ENCODE measurements around the gene PLCXD3.

The PLCXD3 gene

DNA sequence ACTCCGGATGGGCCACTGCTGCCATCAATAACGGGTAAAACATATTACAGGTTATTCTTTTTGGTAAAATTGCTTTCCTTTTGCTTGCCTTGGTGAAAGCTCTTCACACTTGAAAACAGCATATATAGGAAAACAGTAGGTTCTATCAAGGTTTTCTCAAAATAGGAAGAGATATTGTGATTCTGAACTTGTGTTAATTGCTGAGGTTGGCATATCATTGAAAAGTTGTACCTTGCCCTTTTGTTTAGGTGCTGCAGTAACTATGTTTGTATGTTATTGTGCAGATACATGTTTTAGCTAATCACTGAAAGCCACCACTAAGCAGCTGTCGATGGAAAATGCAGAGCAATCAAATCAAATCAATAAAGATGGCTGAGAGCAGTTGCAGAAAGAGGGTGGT lies 219.1 kb downstream of the PLCXD3 start:
- no peak for TF ChIP-seq GABPA (IDR thresholded peaks at IDR 0.05; ENCODE audit: low read depth)
- TF ChIP-seq POLR2AphosphoS5 (IDR thresholded peaks at IDR 0.05; ENCODE audit: low read depth): no peak
- TF ChIP-seq SPI1 (IDR thresholded peaks at IDR 0.05; ENCODE audit: borderline replicate concordance, low read depth): no peak
- TF ChIP-seq, protein P1, sequence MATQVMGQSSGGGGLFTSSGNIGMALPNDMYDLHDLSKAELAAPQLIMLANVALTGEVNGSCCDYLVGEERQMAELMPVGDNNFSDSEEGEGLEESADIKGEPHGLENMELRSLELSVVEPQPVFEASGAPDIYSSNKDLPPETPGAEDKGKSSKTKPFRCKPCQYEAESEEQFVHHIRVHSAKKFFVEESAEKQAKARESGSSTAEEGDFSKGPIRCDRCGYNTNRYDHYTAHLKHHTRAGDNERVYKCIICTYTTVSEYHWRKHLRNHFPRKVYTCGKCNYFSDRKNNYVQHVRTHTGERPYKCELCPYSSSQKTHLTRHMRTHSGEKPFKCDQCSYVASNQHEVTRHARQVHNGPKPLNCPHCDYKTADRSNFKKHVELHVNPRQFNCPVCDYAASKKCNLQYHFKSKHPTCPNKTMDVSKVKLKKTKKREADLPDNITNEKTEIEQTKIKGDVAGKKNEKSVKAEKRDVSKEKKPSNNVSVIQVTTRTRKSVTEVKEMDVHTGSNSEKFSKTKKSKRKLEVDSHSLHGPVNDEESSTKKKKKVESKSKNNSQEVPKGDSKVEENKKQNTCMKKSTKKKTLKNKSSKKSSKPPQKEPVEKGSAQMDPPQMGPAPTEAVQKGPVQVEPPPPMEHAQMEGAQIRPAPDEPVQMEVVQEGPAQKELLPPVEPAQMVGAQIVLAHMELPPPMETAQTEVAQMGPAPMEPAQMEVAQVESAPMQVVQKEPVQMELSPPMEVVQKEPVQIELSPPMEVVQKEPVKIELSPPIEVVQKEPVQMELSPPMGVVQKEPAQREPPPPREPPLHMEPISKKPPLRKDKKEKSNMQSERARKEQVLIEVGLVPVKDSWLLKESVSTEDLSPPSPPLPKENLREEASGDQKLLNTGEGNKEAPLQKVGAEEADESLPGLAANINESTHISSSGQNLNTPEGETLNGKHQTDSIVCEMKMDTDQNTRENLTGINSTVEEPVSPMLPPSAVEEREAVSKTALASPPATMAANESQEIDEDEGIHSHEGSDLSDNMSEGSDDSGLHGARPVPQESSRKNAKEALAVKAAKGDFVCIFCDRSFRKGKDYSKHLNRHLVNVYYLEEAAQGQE (IDR thresholded peaks at IDR 0.05; ENCODE audit: insufficient replicate concordance, low read depth): no peak
- TF ChIP-seq, protein P2, sequence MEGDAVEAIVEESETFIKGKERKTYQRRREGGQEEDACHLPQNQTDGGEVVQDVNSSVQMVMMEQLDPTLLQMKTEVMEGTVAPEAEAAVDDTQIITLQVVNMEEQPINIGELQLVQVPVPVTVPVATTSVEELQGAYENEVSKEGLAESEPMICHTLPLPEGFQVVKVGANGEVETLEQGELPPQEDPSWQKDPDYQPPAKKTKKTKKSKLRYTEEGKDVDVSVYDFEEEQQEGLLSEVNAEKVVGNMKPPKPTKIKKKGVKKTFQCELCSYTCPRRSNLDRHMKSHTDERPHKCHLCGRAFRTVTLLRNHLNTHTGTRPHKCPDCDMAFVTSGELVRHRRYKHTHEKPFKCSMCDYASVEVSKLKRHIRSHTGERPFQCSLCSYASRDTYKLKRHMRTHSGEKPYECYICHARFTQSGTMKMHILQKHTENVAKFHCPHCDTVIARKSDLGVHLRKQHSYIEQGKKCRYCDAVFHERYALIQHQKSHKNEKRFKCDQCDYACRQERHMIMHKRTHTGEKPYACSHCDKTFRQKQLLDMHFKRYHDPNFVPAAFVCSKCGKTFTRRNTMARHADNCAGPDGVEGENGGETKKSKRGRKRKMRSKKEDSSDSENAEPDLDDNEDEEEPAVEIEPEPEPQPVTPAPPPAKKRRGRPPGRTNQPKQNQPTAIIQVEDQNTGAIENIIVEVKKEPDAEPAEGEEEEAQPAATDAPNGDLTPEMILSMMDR (IDR thresholded peaks at IDR 0.05; ENCODE audit: insufficient read depth, low read length): no peak
- H3K27ac ChIP-seq (replicated peaks): no peak overlapping the region
- H3K4me3 ChIP-seq (replicated peaks; ENCODE audit: insufficient read depth, low read length): no peak overlapping the region
- H3K27me3 ChIP-seq (ENCODE audit: insufficient read depth, poor library complexity, severe bottlenecking): no peaks in the 10 kb centered on the region
- DNase-seq (ENCODE audit: low read depth in 1 of 2, low spot score in 1 of 2): no peak

DNA sequence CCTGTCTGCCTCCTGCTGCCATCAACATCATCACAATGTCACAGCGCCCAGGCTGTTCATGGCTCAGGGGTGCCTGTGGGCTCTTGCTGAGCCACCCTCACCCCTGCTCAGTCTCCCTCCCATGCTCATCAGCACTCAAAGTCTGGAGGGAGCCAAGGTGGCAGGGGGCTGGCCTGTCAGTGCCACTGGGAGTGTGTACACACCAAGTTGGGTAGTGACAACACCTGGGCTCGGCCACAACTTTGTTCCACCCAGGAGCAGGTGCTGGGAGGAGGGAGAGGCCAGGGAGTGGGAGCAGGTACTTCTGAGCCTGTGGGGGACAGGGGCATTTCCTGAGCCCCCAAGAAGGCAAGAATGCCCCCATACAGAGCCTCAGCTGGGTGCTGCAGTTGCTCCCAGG lies 219.6 kb downstream of the PLCXD3 start:
- no peak overlapping the region for H3K27ac ChIP-seq (replicated peaks)
- TF ChIP-seq, protein P1 (IDR thresholded peaks at IDR 0.05; ENCODE audit: insufficient replicate concordance, low read depth): no peak
- TF ChIP-seq SPI1 (IDR thresholded peaks at IDR 0.05; ENCODE audit: borderline replicate concordance, low read depth): no peak
- TF ChIP-seq GABPA (IDR thresholded peaks at IDR 0.05; ENCODE audit: low read depth): no peak
- TF ChIP-seq, protein P2 (IDR thresholded peaks at IDR 0.05; ENCODE audit: insufficient read depth, low read length): no peak
- no peak for TF ChIP-seq POLR2AphosphoS5 (IDR thresholded peaks at IDR 0.05; ENCODE audit: low read depth)
- H3K27me3 ChIP-seq (ENCODE audit: insufficient read depth, poor library complexity, severe bottlenecking): no peaks in the 10 kb centered on the region
- no peak overlapping the region for H3K4me3 ChIP-seq (replicated peaks; ENCODE audit: insufficient read depth, low read length)
- DNase-seq (ENCODE audit: low read depth in 1 of 2, low spot score in 1 of 2): no peak

DNA sequence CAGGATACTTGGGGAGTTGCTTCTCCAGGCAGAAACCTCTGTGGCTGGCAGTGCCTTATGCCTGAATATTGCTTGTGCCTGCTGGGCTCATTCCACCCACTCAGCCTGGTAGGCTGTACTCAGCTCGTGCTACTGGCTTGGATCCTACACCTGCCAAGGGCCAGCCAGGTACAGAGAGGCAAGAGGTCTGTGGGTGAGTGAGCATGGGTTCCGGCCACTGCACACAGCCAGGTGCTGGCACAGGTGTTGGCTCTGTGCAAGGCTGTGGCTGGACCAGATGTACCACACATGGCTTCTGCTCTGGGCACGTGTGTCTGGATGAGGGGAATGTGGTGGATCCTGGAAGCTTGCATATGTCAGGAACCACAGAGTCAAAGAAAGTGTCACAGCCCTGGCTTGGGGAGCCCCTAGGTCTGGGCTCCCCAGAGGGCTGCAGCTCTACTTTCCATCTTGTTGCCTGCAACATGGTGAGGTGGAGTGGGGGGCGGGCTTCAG lies 220.4 kb downstream of the PLCXD3 start:
- H3K27me3 ChIP-seq (ENCODE audit: insufficient read depth, poor library complexity, severe bottlenecking): no peaks in the 10 kb centered on the region

More for the DNA sequence above, 220.4 kb downstream of the PLCXD3 start:
- no peak for TF ChIP-seq GABPA (IDR thresholded peaks at IDR 0.05; ENCODE audit: low read depth)
- TF ChIP-seq, protein P2 (IDR thresholded peaks at IDR 0.05; ENCODE audit: insufficient read depth, low read length): no peak
- TF ChIP-seq SPI1 (IDR thresholded peaks at IDR 0.05; ENCODE audit: borderline replicate concordance, low read depth): no peak
- TF ChIP-seq, protein P1 (IDR thresholded peaks at IDR 0.05; ENCODE audit: insufficient replicate concordance, low read depth): no peak
- TF ChIP-seq POLR2AphosphoS5 (IDR thresholded peaks at IDR 0.05; ENCODE audit: low read depth): no peak
- Histone ChIP-seq H3K4me3 (replicated peaks; ENCODE audit: insufficient read depth, low read length) (no peak overlapping the region), H3K27ac (replicated peaks) (no peak overlapping the region)
- no peak for DNase-seq (ENCODE audit: low read depth in 1 of 2, low spot score in 1 of 2)

All from HL-60 (cell line).